ENCODE data around the gene CUEDC1.
A peak's percentile ranks its signal among the peaks of the same experiment; 100 is the strongest.

Gene CUEDC1

DNA sequence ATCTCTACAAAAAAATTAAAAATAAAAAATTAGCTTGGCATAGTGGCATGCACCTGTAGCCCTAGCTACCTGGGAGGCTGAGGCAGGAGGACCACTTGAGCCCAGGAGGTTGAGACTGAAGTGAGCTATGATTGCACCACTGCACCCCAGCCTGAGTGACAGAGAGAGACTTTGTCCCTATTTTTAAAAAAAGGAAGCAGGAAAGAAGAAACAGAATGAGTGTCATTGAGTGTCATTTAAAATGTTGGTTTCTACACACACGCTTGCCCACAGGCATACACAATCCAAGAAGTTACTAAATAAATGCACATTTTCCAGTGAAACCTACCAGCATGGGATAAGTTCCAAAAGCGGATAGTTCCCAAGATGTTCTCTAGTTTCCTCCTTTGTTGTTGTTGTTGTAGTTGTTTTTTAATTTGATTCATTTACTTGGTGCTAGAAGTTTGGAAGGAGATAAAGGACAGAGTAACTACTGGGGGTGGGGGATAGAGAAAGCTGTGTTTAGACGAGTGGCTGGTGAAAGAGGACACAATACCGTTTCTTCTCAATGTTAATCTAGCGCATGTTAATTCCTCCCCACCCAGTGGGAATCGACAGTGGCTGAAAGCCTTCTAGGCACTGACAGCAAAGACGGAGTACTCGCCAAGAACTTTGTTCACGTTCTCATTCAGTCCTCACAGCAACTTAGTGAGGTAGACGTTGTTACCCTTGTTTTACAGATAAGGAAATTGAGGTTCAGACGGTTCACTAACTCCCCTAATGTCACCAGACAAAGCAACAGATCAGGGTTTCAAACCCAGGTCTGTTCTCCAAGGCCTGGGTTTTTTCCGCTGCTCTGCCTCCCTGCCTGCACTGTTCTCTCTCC is 122.7 kb downstream of the CUEDC1 start:
- DNase-seq = no peak

DNA sequence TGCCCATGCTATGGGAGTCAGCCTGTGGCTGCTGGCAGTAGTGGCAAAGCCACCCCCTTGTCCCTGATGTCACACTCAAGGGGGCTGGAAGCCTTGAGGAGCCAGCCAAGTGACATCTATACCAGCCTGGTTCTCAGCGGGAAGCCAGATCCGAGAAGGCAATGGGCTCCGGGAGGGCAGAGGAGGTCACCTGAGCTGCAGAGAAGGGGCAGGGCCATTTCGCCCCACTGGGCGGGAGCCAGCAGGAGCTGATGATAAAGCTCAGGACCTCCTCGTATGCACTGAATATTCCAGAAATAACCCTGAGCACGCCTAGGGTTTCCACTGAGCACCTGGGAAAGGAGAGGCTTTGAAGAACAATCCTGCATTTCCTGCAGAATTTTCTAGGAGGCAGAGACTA is 124.3 kb downstream of the CUEDC1 start:
- DNase-seq = no peak

DNA sequence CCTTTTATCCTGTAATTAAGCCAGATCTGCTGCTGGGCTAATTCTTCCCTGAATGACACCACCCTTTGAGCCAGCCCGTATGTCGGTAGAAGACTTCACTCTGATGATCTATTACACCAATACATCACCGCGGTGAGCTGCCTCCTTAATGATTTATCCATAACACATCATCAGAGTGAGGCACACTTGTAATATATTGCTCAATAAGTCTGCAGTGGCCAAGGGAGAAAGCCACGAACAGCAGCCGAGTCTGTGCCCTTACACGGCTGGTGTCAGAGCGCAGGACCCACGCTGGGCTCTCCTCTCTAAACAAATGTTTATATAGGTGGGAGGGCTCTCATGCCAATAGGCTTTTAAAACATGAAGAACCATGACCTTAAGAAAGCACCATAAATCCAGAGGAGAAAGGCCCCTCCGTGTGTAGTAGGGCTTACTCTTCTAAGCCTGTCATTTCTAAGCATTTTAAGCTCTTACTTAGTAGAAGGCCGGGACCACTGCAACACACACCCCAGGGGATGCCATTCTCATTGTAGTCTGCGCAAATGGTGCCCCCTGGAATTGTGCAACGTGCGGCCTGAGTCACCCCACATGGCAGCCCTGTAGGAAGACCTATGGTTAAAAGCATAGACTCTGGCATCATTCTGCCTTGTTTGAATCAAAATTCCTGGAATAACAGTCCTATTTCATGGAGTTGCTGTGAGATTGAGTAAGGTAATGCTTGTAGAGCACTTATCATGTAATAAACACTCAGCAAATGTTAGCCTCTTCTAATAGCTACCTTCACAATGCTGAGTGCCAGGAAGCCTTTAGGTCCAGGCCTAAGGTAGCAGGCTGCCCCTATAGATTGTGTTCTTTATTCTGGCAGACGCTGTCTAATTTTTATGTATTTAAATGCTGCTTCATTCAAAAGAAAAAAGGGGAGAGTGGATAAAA is 131.5 kb downstream of the CUEDC1 start:
- DNase-seq = no peak

DNA sequence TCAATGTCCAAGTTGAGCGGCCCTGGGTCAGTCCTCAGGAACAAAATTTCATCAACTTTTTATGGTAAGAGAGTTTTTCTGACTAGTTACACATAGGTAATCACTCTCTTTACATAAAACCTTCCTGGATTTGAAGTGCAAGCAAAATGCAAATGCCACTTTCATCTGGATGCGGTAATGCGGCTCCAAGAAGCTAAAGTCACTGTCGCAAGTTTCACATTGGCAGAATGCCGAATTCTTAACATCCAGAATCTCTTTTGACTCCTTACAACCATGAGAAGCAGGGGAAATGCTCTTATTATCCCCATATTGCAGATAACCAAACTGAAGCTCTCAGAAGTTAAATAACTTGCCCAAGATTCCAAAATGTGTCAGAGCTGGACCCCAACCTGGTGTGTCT is 135.3 kb downstream of the CUEDC1 start:
- no peak for DNase-seq

DNA sequence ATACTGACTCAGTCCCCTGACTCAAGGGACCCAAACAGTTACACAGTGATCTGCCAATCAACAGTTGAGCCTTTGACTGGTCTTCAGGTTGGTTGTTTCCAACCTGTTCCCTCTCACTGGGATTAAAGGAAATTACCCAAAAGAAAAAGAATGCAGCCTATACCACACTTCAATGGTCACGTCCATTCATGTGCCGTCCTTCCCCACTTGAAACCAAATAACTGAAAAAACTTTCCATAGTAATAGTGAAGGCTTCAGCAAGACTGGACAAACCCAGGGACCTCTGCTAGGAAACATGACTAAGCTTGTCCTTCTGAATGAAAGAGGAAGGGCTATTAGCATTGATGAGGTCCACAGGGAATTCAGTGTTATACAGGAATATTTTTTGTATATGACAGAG is 135.9 kb downstream of the CUEDC1 start:
- no peak for DNase-seq

DNA sequence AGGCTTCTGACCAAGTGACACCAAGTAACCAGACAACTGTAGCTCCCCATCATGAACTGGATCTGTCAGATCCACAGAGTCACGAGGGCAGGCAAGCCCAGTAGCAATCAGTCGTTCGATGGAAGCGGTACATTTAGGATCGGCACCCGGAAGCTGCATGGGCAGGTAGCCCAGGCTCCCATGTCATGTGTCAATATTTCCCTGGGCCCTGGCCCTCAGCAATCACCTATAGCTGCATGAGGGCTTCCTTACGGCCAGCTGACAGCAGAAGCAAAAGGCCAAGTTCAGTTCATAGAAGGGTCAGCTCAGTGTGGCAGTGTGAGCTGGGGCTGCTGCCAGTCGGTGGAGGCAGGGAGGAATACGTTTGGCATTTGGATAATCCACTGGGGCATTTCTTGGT is 137.1 kb downstream of the CUEDC1 start:
- no peak for DNase-seq

DNA sequence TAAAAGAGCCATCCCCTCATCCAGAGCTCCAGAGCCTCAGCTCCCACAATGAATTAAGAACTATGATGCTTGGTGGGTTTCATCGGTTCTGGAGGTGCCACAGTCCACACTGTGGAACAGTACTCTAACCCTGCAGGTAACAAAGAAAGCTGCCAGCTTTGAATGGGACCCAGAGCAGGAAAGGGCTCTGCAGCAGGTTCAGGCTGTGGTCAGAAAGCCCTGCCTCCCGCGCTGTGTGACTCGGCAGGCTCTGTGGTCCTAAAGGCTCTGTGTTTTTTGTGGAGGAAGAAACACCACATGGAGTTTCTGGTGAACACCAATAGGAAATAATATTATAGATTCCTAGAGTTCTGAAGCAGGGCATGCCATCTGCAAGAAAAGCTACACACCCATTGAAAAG is 137.9 kb downstream of the CUEDC1 start:
- no peak for DNase-seq

DNA sequence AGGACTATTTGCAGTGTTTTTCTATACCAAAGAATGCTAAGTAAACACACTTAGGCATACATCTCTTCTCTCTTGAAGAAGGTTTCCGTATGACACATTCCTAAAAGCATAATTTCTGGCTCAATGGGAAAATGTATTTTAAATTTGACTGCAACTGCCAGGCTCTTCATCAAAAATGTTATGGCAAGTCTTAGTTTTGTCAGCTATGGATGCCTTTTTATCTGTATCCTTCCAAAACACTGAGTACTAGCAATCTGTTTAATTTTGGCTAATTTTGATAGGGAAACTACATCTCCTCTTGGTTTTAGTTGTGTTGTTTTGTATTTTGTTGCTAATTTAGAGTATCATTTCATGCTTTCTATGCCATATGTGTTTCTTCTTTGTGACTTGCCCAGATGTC is 140.8 kb downstream of the CUEDC1 start:
- no peak for DNase-seq

DNA sequence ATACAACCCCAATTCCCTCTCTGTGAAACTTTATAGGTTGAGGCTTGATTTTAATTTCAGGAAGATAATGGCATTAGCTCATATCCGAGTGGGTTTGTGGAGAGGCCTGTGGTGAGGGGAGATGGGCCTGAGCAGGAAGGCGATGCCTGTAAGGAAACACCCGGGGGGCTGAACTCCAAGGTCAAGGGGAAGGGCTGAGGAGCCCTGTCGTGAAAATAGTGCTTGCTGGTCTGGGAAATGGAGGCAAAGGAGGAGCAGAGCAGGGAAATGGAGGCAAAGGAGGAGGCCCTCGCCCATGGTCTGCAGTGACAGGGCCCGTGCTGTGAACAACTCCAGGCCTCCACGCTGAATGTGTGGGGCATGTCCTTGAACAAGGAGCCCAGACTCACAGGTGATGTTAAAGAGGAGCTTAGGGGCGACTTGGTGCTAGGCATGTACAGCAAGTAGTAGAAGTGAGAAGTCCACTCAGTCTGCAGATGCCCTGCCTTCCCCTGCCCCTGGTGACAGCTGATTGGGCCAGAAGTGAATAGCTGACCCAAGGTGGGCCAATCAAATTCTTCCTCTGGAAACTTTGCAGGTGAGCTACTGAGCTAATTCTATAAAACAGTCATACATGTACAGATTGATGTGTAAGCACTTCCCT is 143.5 kb downstream of the CUEDC1 start:
- DNase-seq = peak; percentile 50
